Tibial nerve (tissue), 4 donors: ENCODE results near the gene ANK2.

Experiments
- CTCF ChIP-seq, 5 experiments: fragments of 200-600 bp in 3 of 5; fragments of 450-650 bp in 2 of 5; sonication (generic) in 3 of 5; IDR thresholded peaks; one replicate each; pipeline ENCODE4 v1.5.1; 2016 to 2019; ENCODE audit warnings: antibody characterized with exemption in 5 of 5, mild to moderate bottlenecking in 3 of 5, moderate library complexity in 2 of 5
- EP300 ChIP-seq, 2 donors: sonication (generic); formaldehyde crosslinking; IDR thresholded peaks; one replicate each; pipeline ENCODE4 v1.6.1; 2017; ENCODE audit warnings: antibody characterized with exemption in 2 of 2, mild to moderate bottlenecking in 1 of 2
- POLR2A ChIP-seq, 2 donors: fragments of 450-650 bp; IDR thresholded peaks; one replicate each; pipeline ENCODE4 v1.6.1; 2017; ENCODE audit warnings: antibody characterized with exemption in 2 of 2, mild to moderate bottlenecking in 2 of 2, moderate library complexity in 2 of 2

- TF ChIP-seq POLR2A (IDR thresholded peaks at IDR 0.05) (no peak), CTCF (IDR thresholded peaks at IDR 0.05) (peak; percentile 37 to 66 (median 57)), EP300 (IDR thresholded peaks at IDR 0.05) (no peak)
Observed at GRCh38 chr4:113278324-113278934, 229.0 kb downstream of the ANK2 start.
